NB4 (cell line): ENCODE data around the gene KCNC1.

Source experiments
- DNase-seq: peaks from one replicate; pipeline ENCODE4 v3.0.0; 2010; ENCODE audit warnings: low read depth
- H3K4me3 ChIP-seq: one replicate; pipeline ENCODE4 v1.5.1; 2011; ENCODE audit warnings: mild to moderate bottlenecking, low read depth, low read length, moderate library complexity
- CTCF ChIP-seq: IDR thresholded peaks from one replicate; pipeline ENCODE4 v1.5.1; 2012; ENCODE audit warnings: low read depth, low read length
- MYC ChIP-seq: IDR thresholded peaks from 2 replicates; pipeline ENCODE4 v1.6.1; 2011; ENCODE audit warnings: low read depth, low read length
- POLR2A ChIP-seq: IDR thresholded peaks from 2 replicates; pipeline ENCODE4 v1.6.1; 2011; ENCODE audit warnings: mild to moderate bottlenecking; ENCODE audit not compliant: insufficient read length; ENCODE audit errors: extremely low read depth
- TF ChIP-seq, protein P1 (sequence below): IDR thresholded peaks from 2 replicates; pipeline ENCODE4 v1.6.1; 2011; ENCODE audit warnings: low read depth, low read length

The KCNC1 gene

DNA sequence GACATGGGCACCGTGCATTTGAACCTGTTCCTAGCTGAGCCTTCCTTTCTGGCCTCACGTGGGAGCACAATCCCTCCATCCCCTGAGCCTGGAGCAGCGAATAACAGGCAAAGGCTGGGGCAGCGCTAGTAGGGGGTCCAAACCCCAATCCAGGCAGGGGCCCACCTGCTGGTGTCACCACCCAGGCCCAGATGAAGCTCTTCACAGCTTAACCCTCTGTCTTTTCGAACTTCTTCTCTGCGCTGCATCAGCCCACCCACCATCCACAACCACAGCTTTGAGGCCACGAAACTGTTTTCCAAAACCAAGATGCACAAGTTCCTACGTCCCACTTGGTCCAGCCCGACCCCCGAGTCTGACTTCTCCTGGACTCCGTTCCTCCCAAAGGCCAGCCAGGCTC, 11.5 kb downstream of the KCNC1 start:
- TF ChIP-seq CTCF (no peak), MYC (no peak), POLR2A (no peak)
- TF ChIP-seq, protein P1, sequence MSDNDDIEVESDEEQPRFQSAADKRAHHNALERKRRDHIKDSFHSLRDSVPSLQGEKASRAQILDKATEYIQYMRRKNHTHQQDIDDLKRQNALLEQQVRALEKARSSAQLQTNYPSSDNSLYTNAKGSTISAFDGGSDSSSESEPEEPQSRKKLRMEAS: no peak
- no peak overlapping the region for H3K4me3 ChIP-seq
- no peak for DNase-seq

GRCh38 chr11:17747131-17747955, 12.8 kb downstream of the KCNC1 start:
- no peak overlapping the region for H3K4me3 ChIP-seq
- DNase-seq: no peak

DNA sequence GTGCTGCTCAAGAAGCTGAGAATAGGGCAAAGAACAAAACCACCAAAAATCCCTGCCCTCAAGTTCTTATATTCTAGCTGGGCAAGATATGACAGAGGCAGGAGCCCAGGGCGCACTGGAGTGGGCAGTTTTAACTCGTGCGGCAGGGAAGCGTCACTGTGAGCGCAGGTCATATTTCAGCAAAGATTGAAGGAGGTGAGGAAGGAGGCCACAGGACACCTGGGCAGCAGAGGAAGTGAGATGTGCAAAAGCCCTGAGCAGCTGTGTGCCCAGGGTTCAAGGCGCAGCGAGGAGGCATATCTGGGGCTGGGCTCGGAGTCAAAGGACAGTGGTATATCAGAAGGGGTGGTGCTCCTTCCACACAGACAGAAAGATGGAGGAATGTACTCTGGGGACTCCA, 13.5 kb downstream of the KCNC1 start:
- DNase-seq: no peak
- H3K4me3 ChIP-seq: no peak overlapping the region
- TF ChIP-seq MYC (no peak), CTCF (no peak), POLR2A (no peak)
- TF ChIP-seq, protein P1: no peak

More at GRCh38 chr11:17747131-17747955, 12.8 kb downstream of the KCNC1 start:
- TF ChIP-seq MYC (no peak), CTCF (no peak), POLR2A (no peak)
- TF ChIP-seq, protein P1: no peak

DNA sequence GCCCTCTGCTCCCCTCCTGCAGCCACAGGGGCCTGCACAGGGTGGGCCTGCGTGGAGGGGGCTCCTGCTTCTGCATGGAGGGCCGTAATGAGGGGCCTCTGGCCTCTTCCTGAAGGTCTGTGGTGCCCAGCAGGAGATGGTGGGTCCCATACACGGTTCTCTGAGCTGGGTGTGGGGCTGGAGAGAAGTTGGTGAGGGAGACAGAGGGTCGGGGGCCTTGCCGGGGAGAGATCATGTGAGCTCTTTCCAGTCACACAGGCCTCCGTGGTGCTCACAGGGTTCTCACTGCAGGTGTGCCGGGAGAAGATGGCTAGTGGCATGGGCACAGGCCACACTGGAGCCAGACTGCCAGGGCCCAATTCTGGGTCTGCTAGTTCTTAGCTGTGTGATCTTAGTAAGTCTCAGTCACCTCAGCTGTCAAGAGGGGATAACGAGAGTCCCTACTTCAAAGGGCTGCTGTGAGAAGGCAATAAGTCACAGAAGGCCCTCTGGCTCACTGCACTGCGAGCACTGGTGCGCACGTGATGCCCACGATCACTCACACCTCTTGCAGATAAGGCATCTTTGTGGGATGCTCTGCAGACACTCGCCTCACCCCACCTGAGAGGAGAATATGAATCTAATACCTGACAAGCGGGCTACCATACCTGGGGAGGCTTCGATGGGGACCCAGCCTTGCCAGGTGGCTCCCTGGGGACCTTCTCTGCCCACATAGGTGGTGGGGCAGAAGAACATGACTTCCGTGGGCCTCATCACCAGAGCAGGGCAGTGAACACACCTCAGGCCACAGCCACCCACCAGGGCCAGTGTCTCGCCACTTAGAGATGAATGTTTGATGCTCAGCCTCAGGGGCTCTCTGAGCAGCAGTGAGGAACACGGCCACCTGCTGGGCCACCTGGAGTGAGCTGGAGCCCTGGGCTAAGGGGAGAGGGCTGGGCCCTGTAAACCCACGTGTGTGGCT, 14.5 kb downstream of the KCNC1 start:
- DNase-seq: no peak
- no peak overlapping the region for H3K4me3 ChIP-seq
- TF ChIP-seq MYC (no peak), POLR2A (no peak), CTCF (no peak)
- TF ChIP-seq, protein P1: no peak

DNA sequence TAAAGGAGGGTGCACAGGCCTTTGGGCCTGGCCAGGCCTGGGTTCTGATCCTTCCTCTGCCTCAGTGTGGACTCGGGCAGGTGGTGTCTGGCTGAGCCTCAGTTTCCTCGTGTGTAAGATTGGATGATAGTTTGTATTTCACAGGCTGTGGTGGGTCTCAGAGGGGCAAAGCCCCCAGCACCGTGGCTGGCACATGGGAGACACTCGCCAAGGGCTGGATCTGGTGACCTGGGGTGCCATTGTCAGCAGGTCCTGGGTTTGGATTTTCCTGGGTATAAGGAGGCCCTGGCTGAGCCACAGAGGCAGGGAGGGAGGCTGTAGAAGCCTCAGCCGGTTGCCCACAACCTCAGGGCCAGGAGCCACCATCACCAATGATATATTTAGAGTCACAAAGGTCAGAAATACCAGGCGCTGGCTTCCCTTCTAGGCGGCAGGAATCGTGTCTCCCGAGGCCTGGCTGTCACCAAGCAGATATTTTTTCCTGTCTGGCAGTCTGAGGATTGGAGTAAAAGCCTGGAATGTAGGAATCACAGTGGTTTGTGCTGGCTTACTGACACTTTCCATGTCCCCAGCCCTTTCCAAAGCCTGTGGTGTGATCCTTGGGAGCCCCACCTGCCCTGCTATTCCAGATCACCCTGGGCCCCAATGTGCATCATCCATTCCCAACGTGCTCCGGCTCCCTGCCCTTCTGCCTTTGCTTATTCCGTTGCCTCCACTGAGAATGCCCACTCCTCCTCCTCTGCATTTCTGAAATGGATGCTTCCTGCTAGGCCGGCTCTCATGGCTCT, 15.6 kb downstream of the KCNC1 start:
- no peak overlapping the region for H3K4me3 ChIP-seq
- DNase-seq: no peak
- TF ChIP-seq CTCF: no peak
- TF ChIP-seq MYC: no peak
- TF ChIP-seq, protein P1: no peak
- TF ChIP-seq POLR2A: no peak
